HG03571 (cell line): Measurements from ENCODE around the gene PADI6.
"Not testable (repeated sequence)": the region's sequence is repeated elsewhere in the genome, so short reads cannot be mapped to it uniquely, and the experiment has no call there.

Experiments used
- ATAC-seq: cut with Tn5 transposase; IDR thresholded peaks from one replicate; pipeline ENCODE4 v1.9.1; 2021; ENCODE audit not compliant: unreplicated experiment

Gene PADI6

GRCh38 chr1:17404034-17404684 lies 32.2 kb downstream of the PADI6 start:
- ATAC-seq, result no peak

GRCh38 chr1:17404820-17405219 lies 32.8 kb downstream of the PADI6 start:
- ATAC-seq, result no peak

DNA sequence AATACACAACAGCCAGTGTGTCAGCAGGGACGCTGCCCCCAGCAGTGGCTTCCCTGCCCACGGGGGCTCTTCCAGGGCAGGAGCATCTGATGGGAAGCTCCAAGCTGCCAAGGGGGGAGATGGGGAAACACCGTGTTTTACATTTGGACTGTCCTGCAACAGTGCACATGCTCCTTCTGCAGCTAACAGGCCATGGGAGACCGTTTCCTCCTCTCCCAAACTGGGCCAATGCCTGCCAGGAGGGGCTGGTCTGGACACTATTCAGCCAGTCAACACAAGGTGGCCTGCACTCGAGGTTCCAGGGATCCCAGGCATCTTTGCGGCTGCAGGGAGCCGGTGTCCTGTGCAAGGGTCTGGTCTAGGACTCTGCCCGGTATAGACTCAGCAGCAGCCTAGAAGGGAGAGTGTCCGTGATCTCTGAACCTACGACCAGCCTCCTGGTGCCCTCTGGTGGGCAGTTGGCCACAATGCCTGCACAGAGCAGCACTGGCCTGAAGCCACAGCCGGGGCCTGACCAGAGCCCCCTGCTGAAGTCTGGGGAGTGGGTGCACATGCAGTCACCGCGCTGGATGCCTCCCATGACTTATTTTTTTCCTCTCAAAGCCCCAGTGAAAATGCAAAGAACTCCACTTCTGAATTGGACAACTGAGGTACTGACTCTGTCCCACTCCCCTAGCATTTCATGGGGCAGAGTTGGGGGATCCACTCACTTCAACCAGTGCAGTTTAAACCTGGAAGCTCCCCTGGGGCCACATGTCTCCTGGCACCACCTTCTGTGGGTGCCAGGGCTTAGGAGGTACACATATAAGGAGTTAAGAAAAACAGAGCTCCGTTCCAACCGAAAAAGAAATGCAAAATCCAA lies 34.1 kb downstream of the PADI6 start:
- ATAC-seq, result no peak

DNA sequence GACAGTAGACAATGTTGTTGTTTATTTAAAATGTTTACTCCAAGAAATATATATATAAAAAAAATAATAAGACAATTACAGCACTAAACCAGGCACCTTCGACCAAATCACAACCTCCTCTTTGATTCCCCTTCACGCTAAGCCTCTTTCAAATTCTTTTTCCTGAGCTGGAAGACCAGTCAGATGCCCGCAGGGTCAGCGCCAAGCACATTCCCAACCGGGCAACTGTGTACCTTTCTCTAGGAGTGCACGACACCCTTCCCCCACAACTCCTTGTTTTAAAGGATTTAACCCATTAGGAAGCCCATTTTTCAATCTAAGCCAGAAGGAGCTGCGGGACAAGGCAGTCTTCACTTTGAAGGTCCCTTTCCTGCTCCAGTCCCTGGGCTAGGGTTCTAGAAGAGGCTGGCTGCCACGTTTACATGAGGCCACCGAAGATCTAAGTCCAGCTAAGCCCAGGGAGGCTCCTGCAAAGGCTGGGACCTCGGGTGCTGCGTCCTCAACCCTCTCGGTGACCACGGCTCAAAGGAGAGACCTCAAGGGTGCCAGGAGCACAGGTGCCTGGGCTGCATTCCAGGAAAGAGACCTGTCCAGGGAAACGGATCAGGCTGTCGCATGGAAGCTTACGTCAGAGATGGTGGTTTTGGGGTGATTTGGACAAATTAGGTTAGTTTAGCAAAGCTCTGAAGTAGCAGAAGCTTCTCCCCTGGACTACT lies 34.9 kb downstream of the PADI6 start:
- not testable (repeated sequence) for ATAC-seq

GRCh38 chr1:17407786-17408514 lies 36.0 kb downstream of the PADI6 start:
- ATAC-seq, result not testable (repeated sequence)

DNA sequence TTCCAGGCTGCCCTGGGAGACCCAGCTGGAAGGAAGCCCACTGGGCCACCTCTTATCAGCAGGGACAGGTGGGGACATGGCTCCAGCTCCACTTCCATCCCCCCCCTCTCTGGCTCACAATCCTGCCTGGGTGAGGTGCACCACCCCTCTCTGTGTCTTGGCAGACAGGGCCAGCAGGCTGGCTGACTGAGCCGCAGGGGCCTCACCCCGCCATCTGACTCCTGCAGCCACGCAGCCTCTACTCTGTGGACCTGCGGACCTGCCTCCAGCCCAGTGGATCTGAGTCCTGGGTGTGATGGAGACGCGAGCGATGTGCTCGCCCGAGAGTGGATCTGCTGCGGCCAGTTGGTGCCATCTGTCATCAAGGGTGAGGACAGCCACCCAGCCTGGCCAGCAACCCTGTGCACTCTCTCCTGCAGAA lies 37.4 kb downstream of the PADI6 start:
- ATAC-seq, result no peak

GRCh38 chr1:17412093-17412870 lies 40.3 kb downstream of the PADI6 start:
- no peak for ATAC-seq

DNA sequence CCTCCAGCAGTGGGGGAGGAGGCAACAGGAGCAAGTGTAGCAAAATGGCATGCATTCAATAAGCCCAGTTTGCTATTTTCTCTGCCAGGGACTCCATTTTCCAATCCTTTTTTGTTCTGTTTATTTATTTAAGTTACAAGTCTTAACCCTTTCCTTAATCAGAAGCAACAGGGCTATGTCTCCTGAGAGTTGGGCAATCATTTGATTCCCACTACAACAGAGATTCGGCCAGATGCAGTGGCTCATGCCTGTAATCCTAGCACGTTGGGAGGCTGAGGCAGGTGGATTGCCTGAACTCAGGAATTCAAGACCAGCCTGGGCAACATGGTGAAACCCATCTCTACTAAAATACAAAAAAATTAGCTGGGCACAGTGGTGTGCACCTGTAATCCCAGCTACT lies 42.0 kb downstream of the PADI6 start:
- ATAC-seq, result no peak

DNA sequence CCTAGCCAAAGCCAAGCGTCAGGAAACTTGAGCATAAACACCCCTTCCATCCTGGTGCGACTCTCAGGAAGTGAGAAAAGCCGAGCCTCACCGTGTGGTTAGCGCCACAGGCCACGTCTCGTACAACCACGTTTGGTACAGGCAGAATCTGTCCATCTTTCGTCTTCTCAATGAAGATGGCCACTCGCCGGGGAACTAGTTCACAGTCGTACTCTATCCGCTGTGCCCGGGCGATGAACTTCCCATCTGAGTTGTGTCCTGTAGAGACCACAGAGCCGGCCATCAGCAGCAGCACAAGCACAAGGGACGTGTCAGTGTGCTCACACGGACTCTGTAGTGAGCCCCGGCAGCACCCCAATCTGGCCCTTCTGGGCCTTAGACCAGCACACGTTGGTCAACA lies 44.4 kb downstream of the PADI6 start:
- no peak for ATAC-seq

DNA sequence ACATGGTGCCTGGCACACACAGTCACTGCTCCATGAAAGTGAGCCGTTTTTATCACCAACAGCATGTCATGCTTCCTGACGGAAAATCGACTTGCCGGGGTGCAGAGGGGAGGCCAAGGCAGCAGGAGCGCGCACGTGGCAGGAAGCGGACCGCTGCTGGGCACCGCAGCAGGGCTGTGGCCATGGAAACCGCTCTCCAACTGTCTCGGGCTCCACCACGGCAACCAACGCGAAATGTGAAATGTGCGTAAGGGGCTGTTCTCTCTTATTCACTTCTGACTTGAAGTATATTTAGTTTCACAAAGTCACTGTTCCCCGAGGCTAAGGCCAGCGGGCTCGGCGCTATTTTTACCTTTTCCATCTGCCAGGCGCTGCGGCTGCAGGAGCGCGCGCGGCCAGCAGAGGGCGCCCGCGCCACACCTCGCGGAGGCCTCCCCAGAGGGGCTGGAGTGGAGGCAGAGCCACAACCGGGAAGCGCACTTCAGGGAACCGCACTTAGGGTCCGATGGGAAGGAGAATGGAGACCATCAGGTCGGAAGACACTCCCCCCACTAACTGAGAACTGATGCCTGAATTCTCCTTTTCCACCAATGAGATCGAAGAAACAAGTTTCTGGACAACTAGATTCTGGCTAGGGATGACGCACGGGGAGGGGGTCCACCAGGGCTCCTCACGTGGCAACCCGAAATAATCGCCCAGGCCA lies 47.8 kb downstream of the PADI6 start:
- no peak for ATAC-seq

DNA sequence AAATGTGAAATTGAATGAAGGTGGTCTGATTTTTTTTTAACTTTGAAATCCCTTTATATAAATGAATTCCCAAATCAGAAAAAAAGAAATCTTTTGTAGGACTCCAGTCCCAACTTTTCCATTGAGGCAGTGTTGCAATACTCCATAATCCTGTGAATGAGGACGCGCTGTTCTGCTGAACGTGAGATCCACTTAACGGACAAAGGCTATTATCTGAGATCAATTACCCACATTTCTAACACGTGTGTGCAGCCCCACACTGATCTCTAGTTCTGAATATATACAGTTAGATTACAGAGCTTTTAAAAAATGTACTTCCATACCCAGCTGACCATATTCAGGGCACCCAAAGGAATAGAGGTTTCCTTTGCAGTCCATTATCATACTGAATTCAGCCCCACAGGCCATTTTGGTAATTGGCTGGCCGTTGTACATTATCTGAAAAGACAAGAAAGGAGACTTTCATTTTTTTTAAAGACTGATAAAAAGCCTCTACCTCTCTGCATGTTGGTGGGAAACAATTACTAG lies 48.5 kb downstream of the PADI6 start:
- ATAC-seq, result no peak

DNA sequence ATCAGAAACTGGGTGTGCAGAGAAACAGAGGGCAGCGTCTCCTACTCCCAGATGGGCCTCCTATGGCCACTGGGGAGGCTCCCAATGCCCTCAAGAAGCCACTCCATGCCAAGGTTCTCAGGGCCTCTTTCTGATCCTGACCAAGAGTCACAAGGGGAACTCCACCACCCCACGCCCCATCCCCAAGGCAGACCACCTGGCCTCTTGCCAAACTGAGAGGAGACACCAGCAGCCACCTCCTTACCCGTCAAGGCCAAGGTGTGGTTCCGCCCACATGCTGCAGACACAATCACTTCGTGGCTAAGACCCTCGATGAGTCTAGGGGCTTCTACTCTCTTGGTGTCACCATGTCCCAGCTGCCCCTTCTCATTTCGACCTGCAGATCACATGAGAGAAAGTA lies 50.5 kb downstream of the PADI6 start:
- no peak for ATAC-seq

- no peak for ATAC-seq
Measured at GRCh38 chr1:17423781-17424245, 51.8 kb downstream of the PADI6 start.

- ATAC-seq, result no peak
Measured at GRCh38 chr1:17425806-17426600, 54.0 kb downstream of the PADI6 start.

DNA sequence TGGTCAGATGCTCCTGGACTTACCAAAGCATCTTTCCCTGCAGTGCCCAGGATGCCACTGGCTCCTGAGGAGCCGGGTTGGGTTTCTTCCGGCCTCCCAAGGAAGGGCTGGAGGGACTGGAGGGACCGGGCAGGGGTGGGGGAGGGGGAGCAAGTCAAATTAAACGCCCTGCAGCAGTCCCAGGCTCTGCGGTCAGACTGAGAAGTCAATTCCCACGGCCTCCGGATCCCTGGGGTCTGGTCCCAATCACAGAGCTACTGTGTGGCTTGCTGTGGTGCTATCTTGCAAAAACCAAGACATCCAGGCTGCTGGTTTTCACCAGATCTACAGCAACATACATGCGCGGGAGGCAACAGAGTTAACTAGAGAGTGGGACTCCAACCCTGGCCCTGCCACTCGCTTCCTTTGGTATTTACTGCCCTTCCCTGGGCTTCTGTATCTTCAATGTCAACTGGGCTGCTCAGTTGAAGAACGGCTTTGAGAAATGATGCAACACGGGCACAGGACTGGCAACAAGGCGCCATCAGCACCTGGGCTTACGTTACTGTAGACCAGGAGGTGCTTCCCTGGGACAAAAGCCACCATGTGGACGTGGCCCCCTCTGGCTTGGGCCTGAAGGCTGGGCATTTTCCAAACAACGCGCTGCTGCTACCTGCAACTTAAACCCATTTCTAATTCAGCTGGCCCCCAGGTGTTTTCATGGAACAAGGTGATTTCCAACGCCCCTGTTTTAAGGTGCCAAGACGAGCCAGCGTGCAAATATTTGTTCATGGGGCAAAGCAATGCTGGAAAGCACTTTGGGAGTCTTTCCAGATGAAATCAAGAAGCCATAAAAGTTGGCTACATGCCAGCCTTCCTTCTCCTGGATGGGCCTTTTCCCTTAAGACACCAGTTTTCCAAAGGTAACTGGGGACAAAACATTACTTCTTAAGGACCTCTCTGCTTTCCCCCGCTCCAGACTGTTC lies 56.0 kb downstream of the PADI6 start:
- ATAC-seq, result no peak

DNA sequence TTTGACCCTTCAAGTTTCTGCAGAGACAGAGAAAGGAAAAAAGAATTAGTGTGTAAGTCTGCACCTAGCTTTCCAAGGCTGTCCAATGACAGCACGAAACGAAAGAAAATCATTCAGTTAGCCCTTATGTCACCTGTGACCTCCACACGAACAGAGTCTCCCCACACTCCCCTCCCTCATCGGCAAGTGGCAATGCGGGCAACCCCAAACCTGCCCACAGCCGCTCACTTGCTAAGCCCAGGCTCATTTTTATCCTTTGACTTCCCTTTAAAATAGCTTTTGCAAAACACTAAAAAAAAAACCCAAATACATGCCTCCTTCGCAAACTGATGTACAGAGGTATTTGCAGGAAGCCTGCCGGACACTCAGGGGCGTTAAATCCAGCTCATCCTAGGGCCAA lies 57.2 kb downstream of the PADI6 start:
- no peak for ATAC-seq

DNA sequence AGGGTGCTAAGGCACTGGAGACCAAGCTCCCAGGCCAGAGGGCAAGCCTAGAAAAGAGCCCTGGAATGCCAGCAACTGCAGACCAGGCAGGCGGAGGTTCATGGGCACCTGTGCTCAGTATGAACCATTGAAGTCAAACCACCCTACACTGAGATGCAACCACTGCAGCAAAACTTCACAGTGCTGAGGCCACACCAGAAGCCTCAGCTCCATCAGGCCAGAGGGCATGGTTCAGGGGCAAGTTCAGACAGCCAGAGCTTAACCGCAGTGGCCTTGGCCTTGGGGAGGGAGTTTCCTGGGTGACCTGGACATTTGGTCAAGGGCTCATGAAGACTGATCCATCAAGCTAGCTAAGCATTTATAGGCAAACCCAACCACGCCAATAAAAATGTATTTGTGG lies 60.4 kb downstream of the PADI6 start:
- ATAC-seq, result no peak
